ENCODE results near the gene EIF2B2.

Gene EIF2B2

DNA sequence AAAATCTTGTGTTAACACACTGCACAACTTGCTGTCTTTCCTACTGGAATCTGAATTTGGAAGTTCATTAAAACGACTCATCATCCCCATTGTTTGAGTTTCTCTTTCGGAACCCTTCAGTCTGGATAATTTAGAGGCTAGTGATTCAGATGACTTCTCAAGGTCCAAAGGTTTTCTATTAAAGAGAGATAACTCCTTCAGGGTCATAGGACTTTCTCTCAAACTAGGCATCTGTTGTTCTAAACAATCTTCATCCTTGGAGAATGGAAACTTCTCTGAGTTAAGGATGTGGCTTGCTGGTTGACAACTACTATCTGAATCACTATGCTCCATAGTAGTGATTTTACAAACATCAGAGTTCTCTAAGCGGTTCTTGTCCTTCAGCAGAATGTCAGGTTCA, 44.2 kb downstream of the EIF2B2 start:
- DNase-seq: no peak

DNA sequence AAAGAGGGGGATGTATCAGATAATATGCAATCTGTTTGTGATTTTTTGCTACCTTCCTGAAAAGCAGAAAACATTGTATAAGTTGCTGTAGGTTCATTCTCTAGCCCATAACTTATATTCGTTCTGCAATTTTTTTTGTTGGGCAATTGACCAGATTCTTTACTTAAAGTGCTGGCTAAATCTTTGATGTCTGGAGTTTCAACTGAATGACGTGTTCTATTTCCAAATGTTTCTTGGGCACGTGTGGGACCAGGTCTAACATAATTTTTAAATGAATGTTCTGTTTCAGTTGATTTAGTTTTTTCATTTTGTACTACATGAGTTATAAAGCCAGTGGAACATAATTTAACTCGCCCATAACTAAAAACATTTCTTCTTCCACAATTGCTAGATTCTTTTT, 44.8 kb downstream of the EIF2B2 start:
- no peak for DNase-seq

DNA sequence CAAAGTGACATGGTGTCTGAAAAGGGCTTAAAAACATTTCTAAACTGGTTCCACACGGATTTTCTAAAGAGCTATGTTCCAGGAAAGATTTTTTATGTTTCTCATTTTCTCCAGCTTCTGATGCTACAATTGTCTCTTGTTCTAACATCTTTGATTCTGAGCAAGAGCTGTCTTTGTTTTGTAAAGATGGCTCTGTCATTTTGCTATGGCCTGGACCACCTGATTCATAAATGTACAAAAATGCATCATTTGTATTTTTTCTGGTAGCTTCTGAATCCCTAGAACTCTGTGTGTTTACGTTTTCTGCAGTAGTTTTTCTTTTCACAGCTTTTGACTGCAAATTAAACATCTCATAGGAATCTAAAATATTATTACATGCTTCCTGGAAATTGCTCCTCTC, 45.4 kb downstream of the EIF2B2 start:
- DNase-seq: no peak

DNA sequence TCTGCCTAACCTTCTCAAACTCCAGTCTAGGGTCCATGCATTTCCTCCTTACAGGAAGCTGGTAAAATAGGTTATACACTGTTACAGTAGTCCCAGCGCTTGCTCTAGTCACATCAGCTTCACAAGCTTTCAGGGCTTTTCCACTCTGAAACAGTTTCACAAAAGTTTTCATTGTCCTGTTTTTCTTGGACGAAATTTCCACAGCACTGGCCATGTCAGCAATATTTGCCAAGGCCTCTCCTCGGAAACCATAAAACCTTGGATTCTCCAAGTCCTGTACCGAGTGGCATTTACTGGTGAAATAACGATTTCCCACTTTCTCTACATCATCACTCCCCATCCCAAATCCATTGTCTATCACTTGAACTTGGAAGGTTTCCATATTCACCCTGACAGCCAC, 46.4 kb downstream of the EIF2B2 start:
- no peak for DNase-seq

DNA sequence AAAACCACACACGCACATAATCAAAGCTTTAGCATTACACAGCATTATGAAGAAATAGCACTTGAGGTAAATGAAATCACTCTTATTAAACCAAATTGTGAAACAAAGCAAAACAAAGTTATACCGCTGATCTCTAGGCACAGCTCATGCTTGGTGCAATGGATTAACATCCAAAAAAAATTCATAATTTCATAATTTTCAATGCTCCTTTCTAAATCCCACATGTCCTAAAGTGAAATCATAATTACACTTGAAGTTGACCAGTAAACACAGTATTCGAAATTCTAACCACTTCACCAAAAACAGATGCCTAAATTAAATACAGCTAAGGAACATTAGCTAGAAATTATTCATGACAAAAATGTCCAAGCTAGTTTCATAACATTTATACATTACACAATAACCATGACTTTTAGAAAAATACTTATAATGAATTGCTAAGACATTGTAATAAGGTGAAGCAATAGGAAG, 47.0 kb downstream of the EIF2B2 start:
- no peak for DNase-seq

DNA sequence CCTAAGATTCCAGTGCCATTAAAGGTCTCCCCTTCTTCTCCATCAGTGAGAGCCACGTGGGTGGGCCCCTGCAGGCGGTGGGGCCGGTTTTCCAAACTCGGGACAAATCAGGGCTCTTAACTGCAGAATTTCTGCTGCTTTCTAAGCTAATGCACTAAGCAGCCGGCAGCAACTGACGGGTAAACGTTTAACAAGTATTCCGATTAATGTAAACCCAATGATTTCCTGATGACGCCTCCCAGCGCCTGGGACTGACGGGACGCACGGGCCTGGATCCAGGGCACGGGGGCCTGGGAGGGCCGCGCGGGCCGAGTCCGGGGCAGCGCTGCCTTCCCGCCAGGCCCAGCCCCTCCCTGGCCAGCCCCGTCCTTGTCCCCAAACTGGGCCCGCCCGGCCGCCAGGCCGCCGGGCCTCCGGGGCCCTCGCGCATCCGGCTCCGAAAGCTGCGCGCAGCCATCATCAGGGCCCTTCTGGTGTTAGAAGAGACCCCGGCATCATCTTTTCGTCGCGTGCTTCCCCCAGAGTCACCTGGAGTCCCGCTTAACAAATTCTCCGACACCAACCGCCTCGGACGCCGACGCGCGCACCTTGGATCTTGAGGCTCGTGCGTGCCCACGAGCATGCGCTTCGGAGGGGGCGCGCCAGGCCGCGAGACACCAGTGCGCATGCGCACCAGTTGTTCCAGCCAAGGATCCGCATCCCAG, 48.3 kb downstream of the EIF2B2 start, which contains the start of gene MLH3:
MLH3 (minus strand) TSS at position 616 of the 704 bp plus-strand sequence. CDS start 1,812 bp downstream, outside the sequence.
- DNase-seq: peak; percentile 88

DNA sequence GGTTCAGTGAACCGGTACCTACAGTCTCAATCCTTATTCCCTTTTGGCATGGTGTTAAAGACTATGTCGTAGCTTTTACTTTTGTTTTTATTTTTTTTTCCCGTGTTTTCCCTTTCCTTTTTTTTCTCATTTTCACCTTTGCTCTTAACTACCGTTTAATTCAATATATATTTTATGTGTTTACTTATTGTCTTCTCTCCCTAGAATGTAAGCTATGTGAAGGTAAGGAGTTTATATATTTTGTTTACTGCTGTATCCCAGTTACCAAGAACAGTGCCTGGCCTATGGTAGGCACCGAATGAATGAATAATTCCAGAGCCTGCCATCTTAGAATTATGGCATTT, 48.8 kb downstream of the EIF2B2 start:
- no peak for DNase-seq

DNA sequence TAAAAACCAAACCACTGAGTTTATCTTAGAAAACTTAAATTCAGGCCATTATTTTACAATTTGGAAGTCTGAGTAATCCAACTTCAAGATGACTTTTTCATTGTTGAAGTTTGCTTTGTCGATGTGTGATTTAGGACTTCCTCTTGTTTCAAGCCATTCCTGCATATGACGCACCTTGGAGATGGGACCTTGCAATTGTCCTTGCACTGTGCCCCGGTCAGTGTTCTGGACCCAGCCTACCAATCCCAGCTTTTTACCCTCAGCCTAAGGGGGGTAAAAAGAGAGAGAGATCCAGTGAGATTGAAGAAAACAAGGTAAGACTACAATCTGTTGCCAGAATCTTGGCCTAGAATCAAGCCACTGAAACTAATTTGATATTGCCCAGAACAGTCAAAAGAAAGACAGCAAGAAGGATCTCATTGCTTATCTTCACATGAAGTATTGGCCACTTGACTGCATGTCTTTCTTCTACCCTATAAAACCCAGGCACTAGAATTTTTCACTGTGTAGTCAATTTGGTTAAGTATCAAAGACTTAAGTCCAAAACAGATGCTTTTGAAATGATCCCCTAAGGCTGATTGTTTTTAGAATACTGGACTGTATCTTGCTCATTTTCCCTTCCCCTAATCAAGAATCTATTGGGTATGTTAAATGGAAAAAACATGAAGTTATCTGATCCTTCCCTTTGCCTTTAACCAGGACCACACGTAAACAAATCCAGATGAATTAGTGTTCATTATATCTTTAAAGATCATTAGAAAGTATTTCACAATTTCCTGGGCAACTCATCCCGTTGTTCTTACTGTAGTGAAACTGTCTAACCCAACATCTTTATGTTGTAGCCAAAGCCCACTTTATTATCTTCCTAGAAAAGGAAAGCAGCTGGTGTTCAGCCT, 50.9 kb downstream of the EIF2B2 start:
- DNase-seq: no peak

DNA sequence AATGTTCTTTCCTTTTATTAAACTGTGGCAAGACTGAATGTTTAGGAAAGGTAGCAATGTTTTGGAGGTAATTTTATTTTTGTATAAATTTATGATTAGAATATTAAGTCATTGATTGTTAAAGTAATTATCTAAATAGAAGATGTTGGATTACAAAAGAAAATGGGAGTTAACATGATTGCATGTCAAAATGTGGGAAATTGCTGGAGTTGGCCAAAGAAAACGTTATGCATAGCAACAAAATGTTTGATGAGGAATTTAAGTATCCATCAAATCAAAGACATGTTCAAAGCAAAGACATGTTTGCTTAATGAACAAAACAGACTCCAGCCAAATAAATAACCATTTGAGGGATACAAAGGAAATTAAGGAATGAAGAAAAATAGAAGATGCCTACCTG, 51.7 kb downstream of the EIF2B2 start:
- DNase-seq: no peak

DNA sequence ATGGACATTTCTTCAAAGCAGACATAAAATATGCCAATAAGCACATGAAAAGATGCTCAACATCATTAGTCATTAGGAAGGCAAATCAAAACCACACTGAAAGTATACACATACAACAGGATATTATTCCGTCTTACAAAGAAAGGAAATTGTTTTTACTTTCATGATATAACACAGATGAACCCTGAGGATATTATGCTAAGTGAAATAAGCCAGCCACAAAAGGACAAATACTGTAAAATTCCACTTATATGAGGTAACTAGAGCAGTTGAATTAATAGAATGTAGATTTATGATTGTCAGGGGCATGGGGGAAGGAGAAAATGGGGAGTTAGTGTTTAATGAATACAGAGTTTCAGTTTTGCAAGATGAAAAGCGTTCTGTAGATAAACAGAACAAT, 56.9 kb downstream of the EIF2B2 start:
- DNase-seq: no peak

DNA sequence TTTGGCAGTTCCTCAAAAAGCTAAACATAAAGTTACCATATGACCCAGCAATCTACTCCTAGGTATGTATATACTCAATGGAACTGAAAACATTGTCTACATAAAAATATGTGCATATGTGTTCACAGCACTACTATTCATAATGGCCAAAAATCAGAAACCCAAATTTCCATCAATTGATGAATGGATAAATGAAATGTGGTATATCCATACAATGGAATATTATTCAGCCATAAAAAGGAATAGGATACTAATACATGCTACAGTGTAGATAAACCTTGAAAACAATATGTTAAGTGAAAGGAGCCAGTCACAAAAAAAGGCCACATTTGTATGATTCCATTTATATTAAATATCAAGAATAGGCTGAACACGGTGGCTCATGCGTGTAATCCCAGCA, 57.7 kb downstream of the EIF2B2 start:
- DNase-seq: no peak

Data from COR-L47 (cell line).